ENCODE measurements around the gene UROC1.

- TF ChIP-seq CTCF (conservative IDR thresholded peaks at IDR 0.05; ENCODE audit: low read length) (no peak), EZH2phosphoT487 (IDR thresholded peaks at IDR 0.05; ENCODE audit: borderline replicate concordance) (no peak)
Observed at GRCh38 chr3:126493739-126494138, 23.8 kb downstream of the UROC1 start.

Measured in Loucy (cell line).